Kidney capillary endothelial cell (primary cell): ENCODE results near the gene ABHD16B.

Experiments
- DNase-seq: peaks from one replicate; pipeline ENCODE4 v3.0.0-alpha.2; 2018; ENCODE audit warnings: low spot score

Gene ABHD16B

DNA sequence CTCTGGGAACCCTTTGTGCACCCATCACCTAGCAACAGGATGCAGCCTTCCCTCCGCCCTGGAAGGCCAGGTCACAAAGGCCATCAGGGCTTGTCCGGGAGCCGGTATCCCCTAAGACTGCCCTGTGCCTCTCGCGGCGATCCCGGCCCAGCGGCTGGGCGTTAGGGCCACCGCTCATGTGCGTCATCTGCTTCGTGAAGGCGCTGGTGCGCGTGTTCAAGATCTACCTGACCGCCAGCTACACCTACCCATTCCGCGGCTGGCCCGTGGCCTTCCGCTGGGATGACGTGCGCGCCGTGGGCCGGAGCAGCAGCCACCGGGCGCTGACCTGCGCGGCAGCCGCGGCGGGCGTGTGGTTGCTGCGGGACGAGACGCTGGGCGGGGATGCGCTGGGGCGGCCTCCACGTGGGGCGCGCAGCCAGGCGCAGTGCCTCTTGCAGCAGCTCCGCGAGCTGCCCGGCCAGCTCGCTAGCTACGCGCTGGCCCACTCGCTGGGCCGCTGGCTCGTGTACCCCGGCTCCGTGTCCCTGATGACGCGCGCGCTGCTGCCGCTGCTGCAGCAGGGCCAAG, at the start of gene ABHD16B:
TSS of gene ABHD16B (plus strand) at position 134 of the 570 bp plus-strand sequence. CDS start at position 177, 43 bp downstream.
- no peak for DNase-seq

DNA sequence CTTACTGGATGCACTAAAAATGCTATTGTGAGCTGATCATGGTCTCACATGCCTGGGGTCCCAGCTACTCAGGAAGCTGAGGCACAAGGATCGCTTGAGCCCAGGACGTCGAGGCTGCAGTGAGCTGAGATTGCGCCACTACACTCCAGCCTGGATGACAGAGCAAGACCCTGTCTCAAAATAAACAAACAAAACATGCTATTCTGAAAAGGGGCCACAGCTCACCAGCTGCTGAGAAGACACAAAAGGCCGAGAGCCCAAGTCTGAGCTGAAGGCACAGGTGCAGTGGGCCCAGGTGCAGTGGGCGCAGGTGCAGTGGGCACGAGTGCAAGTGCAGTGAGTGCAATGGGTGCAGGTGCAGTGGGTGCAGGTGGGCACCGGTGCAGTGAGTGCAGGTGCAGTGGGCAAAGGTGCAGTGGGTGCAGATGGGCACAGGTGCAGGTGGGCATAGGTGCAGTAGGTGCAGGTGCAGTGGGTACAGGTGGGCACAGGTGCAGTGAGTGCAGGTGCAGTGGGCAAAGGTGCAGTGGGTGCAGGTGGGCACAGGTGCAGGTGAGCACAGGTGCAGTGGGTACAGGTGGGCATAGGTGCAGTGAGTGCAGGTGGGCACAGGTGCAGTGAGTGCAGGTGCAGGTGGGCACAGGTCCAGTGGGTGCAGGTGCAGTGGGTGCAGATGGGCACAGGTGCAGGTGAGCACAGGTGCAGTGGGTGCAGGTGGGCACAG, 46.2 kb upstream of the ABHD16B start:
- no peak for DNase-seq

GRCh38 chr20:63815615-63816253, 45.6 kb upstream of the ABHD16B start:
- DNase-seq = no peak

- DNase-seq = peak; percentile 58
These were observed 41.9 kb upstream of the ABHD16B start for GRCh38 chr20:63819224-63819921.

- no peak for DNase-seq
These were observed 39.5 kb upstream of the ABHD16B start for GRCh38 chr20:63821811-63822210.

DNA sequence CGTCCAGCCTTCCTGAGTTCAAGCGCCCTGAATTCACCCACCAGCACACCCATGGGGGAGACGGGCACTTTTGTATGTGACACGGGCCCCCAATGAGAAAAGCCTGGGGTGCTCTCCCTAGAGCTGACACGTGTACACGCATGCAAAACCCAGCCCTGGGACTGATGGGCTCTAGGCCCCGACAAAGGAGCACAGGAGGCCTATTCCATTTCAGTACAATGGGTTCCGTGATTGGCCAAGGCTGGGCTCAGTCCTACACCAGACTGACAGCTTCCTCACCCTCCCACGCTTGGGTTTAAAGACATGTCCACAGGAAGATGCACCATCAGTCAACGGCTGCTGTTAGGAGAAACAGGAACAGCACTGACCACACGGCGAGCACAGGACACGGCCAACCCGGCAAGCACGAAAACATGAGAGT, 39.0 kb upstream of the ABHD16B start:
- DNase-seq = peak; percentile 48

DNA sequence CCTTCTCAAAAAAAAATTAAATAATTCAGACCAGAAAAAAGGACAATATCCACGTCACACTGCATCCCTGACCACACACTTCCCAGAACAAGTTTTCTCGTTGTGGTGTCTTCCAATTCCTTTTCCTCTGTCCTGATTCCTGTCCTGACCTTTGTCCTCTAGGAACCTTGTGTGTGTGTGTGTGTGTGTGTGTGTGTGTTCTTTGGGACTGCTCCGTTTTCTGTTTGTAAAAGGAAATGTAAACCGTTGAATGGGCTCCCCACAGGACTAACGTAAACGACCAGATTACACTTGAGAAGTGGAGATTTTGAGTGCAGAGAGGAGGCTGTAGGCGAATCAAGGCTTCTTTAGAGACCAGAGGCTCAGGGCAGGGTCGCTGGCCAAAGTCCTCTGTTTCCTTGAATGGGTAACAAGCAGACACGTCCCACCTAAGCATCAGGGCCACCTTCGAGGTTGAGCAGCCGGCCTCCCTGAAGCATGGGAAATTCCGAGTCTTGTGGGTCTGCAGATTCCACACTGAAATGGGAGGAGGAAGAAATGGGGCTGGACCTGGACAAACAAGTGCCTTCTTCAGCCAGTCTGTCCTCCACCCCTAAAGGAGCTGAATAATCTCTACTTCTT, 37.5 kb upstream of the ABHD16B start:
- DNase-seq = no peak

DNA sequence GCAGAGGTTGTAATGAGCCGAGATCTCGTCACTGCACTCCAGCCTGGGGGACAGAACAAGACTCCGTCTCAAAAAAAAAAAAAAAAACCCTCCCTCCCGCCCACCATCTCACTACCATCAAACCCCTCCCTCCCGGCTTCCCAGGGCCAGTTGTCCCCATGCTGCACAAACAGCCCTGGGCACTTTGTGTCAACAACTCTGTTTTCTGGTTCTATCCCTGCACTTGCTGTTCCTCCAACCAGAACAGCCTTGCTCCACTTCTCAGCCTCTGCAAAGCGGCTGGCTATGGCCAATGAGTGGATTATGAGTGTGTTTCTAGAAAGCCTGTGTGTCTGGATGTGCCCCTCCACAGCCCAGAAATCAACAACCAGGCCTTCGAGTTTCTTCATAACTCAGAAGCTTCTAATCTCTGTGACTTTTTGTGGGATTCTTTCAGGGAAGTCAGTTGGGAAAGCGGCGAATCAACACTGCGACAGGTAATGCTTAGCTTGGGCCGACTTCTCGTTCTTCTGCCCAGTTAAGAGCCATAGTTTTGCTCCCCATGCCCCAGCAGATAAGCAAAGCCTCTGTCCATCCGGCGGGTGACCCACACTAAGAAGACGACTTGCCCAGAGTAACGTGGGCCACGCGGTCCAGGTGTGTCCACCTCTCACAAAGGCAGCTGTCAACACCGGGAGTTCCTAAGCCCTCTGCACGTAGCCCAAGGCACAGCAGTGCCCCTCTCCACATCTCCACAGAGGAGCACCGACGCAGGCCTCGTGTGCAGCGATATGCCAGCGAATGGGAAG, 35.8 kb upstream of the ABHD16B start:
- no peak for DNase-seq

GRCh38 chr20:63826753-63827152, 34.5 kb upstream of the ABHD16B start:
- no peak for DNase-seq

DNA sequence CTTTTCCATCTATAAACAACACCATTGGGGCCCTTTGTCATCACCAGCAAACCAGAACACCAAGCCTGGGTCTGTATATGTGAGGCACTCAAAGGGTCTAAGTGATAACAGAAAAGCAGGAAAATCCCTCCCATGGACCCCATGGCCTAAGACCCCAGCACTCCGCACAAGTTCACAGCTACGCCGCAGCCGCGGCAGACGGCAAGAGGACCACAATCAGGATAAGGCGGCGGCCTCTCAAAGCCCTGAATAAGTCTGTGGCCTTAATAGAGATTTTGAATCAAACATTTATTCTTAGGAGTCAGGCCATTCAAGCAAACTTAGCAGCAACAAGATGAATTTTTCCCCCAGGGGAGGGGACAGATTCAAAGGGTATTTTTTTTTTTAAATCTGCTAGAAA, 33.2 kb upstream of the ABHD16B start:
- DNase-seq = no peak

GRCh38 chr20:63828545-63828944, 32.8 kb upstream of the ABHD16B start:
- DNase-seq = no peak

- no peak for DNase-seq
These were observed 32.3 kb upstream of the ABHD16B start for GRCh38 chr20:63828951-63829350.

DNA sequence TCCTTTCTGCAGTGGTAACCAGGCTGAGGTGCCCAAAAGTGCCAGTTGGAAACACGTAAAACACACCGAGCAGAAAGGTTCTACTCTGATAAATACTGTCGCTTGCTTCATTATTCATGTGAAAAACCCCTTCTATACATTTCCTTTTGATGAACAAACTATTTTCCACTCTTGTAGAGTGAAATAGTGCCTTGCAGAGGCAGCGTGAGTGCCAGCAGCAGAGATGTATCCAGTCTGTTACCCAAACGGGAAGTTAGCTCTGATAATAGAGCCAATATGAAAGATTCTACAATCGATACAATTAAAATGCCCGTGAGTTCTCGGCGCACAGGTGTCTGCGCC, 31.7 kb upstream of the ABHD16B start:
- DNase-seq = no peak

- DNase-seq = no peak
These were observed 31.1 kb upstream of the ABHD16B start for GRCh38 chr20:63829945-63830835.

DNA sequence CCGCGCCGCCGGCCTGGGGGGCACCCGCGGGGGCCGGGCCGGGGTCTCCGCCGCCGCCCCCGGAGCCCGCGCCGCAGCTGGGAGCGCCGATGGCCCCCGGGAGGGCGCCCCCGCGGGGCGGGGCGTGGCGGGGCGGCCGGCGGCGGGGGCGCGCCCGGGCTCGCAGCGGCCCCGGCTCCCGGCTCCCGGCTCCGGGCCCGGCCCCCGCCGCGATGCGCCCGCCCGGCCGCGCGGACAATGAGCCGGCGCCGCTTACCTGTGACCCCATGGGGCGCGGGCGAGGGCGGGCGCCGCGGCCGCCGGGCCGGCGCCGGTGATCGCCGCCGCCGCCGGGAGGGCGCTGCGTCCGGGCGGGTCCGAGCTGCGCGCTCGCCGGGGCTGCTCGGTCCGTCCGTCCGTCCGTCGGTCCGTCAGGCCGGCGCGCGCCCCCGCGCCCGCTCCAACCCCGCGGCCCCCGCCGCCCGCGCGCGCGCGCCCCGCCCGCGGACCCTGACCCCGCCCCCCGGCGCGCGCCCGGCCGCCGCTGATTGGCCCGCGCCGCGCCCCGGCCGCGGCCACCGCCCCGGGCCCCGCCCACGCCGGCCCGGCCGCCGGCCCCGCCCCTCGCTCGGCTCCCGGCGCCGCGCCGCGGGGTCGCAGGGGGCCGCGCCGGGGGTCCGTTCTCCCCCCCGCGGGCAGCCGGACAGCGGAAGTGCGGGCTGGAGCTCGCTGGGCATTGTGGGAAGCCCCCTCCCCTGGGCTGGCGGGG, 30.3 kb upstream of the ABHD16B start, which contains the start of gene ZBTB46:
TSS of gene ZBTB46 (minus strand) at position 424 of the 748 bp plus-strand sequence. CDS start 40,507 bp downstream, outside the sequence.
- DNase-seq = peak; percentile 52

GRCh38 chr20:63831646-63831992, 29.7 kb upstream of the ABHD16B start:
- no peak for DNase-seq

GRCh38 chr20:63831993-63832686, 29.2 kb upstream of the ABHD16B start:
- peak; percentile 36 for DNase-seq

- DNase-seq = no peak
These were observed 27.4 kb upstream of the ABHD16B start for GRCh38 chr20:63833776-63834490.
